Measurements from ENCODE around the gene LIF.
"Not testable (repeated sequence)": the region's sequence is repeated elsewhere in the genome, so short reads cannot be mapped to it uniquely, and the experiment has no call there.

Gene LIF

GRCh38 chr22:30217698-30218560 lies 28.6 kb downstream of the LIF start:
- H3K27ac ChIP-seq (ENCODE audit: low read depth, low read length), result no peak overlapping the region
- peaks cover 22 to 25% of the 10 kb centered on the region in 2 donors for H3K4me1 ChIP-seq (ENCODE audit: control insufficient read depth in 1 of 2, insufficient read depth in 2 of 2, low read length in 2 of 2)
- H3K9me3 ChIP-seq (ENCODE audit: control insufficient read depth in 1 of 2, low read length in 2 of 2), result no peaks in the 10 kb centered on the region

GRCh38 chr22:30216710-30217109 lies 29.8 kb downstream of the LIF start:
- no peaks in the 10 kb centered on the region for H3K27me3 ChIP-seq (ENCODE audit: control insufficient read depth in 1 of 2, insufficient read depth in 2 of 2, low read length in 2 of 2)
- H3K36me3 ChIP-seq (ENCODE audit: control insufficient read depth in 1 of 2, insufficient read depth in 2 of 2, low read length in 2 of 2), result no peaks in the 10 kb centered on the region
- no peak overlapping the region for H3K9ac ChIP-seq (ENCODE audit: low read depth in 1 of 2, low read length in 2 of 2)
- peaks cover 29 to 31% of the 10 kb centered on the region in 2 donors for H3K4me1 ChIP-seq (ENCODE audit: control insufficient read depth in 1 of 2, insufficient read depth in 2 of 2, low read length in 2 of 2)
- no peaks in the 10 kb centered on the region for H3K9me3 ChIP-seq (ENCODE audit: control insufficient read depth in 1 of 2, low read length in 2 of 2)
- H3K4me3 ChIP-seq (ENCODE audit: low read depth in 1 of 2, low read length in 2 of 2), result no peak overlapping the region
- no peak overlapping the region for H3K27ac ChIP-seq (ENCODE audit: low read depth, low read length)

More at GRCh38 chr22:30217698-30218560, 28.6 kb downstream of the LIF start:
- Histone ChIP-seq H3K4me3 (ENCODE audit: low read depth in 1 of 2, low read length in 2 of 2) (no peak overlapping the region), H3K9ac (ENCODE audit: low read depth in 1 of 2, low read length in 2 of 2) (no peak overlapping the region), H3K36me3 (ENCODE audit: control insufficient read depth in 1 of 2, insufficient read depth in 2 of 2, low read length in 2 of 2) (no peaks in the 10 kb centered on the region), H3K27me3 (ENCODE audit: control insufficient read depth in 1 of 2, insufficient read depth in 2 of 2, low read length in 2 of 2) (no peaks in the 10 kb centered on the region)

- H3K4me1 ChIP-seq (ENCODE audit: control insufficient read depth in 1 of 2, insufficient read depth in 2 of 2, low read length in 2 of 2), result peaks cover 26 to 29% of the 10 kb centered on the region in 2 donors
Observed at GRCh38 chr22:30216272-30216671, 30.3 kb downstream of the LIF start.

GRCh38 chr22:30214703-30215407 lies 31.7 kb downstream of the LIF start:
- no peak overlapping the region for H3K27ac ChIP-seq (ENCODE audit: low read depth, low read length)
- H3K9ac ChIP-seq (ENCODE audit: low read depth in 1 of 2, low read length in 2 of 2), result no peak overlapping the region
- no peaks in the 10 kb centered on the region for H3K9me3 ChIP-seq (ENCODE audit: control insufficient read depth in 1 of 2, low read length in 2 of 2)
- peaks cover 14 to 18% of the 10 kb centered on the region in 2 donors for H3K4me1 ChIP-seq (ENCODE audit: control insufficient read depth in 1 of 2, insufficient read depth in 2 of 2, low read length in 2 of 2)
- no peak overlapping the region for H3K4me3 ChIP-seq (ENCODE audit: low read depth in 1 of 2, low read length in 2 of 2)
- H3K36me3 ChIP-seq (ENCODE audit: control insufficient read depth in 1 of 2, insufficient read depth in 2 of 2, low read length in 2 of 2), result no peaks in the 10 kb centered on the region
- H3K27me3 ChIP-seq (ENCODE audit: control insufficient read depth in 1 of 2, insufficient read depth in 2 of 2, low read length in 2 of 2), result no peaks in the 10 kb centered on the region

More at GRCh38 chr22:30216272-30216671, 30.3 kb downstream of the LIF start:
- not testable (repeated sequence) for H3K27me3 ChIP-seq (ENCODE audit: control insufficient read depth in 1 of 2, insufficient read depth in 2 of 2, low read length in 2 of 2); H3K36me3 ChIP-seq (ENCODE audit: control insufficient read depth in 1 of 2, insufficient read depth in 2 of 2, low read length in 2 of 2); H3K9me3 ChIP-seq (ENCODE audit: control insufficient read depth in 1 of 2, low read length in 2 of 2); H3K27ac ChIP-seq (ENCODE audit: low read depth, low read length); H3K9ac ChIP-seq (ENCODE audit: low read depth in 1 of 2, low read length in 2 of 2); H3K4me3 ChIP-seq (ENCODE audit: low read depth in 1 of 2, low read length in 2 of 2)

- Histone ChIP-seq H3K9me3 (ENCODE audit: control insufficient read depth in 1 of 2, low read length in 2 of 2) (no peaks in the 10 kb centered on the region), H3K4me3 (ENCODE audit: low read depth in 1 of 2, low read length in 2 of 2) (peak overlapping the region in 1 of 2 donors; percentile 30), H3K4me1 (ENCODE audit: control insufficient read depth in 1 of 2, insufficient read depth in 2 of 2, low read length in 2 of 2) (peaks cover 21 to 30% of the 10 kb centered on the region in 2 donors), H3K27ac (ENCODE audit: low read depth, low read length) (no peak overlapping the region), H3K9ac (ENCODE audit: low read depth in 1 of 2, low read length in 2 of 2) (no peak overlapping the region), H3K27me3 (ENCODE audit: control insufficient read depth in 1 of 2, insufficient read depth in 2 of 2, low read length in 2 of 2) (no peaks in the 10 kb centered on the region), H3K36me3 (ENCODE audit: control insufficient read depth in 1 of 2, insufficient read depth in 2 of 2, low read length in 2 of 2) (no peaks in the 10 kb centered on the region)
Observed at GRCh38 chr22:30212996-30213441, 33.5 kb downstream of the LIF start.

GRCh38 chr22:30212363-30212995 lies 34.1 kb downstream of the LIF start:
- Histone ChIP-seq H3K9me3 (ENCODE audit: control insufficient read depth in 1 of 2, low read length in 2 of 2) (no peaks in the 10 kb centered on the region), H3K27ac (ENCODE audit: low read depth, low read length) (no peak overlapping the region), H3K4me1 (ENCODE audit: control insufficient read depth in 1 of 2, insufficient read depth in 2 of 2, low read length in 2 of 2) (peaks cover 21 to 30% of the 10 kb centered on the region in 2 donors), H3K4me3 (ENCODE audit: low read depth in 1 of 2, low read length in 2 of 2) (no peak overlapping the region), H3K27me3 (ENCODE audit: control insufficient read depth in 1 of 2, insufficient read depth in 2 of 2, low read length in 2 of 2) (no peaks in the 10 kb centered on the region), H3K9ac (ENCODE audit: low read depth in 1 of 2, low read length in 2 of 2) (no peak overlapping the region), H3K36me3 (ENCODE audit: control insufficient read depth in 1 of 2, insufficient read depth in 2 of 2, low read length in 2 of 2) (no peaks in the 10 kb centered on the region)

- no peaks in the 10 kb centered on the region for H3K27me3 ChIP-seq (ENCODE audit: control insufficient read depth in 1 of 2, insufficient read depth in 2 of 2, low read length in 2 of 2)
- no peak overlapping the region for H3K9ac ChIP-seq (ENCODE audit: low read depth in 1 of 2, low read length in 2 of 2)
- peaks cover 21 to 30% of the 10 kb centered on the region in 2 donors for H3K4me1 ChIP-seq (ENCODE audit: control insufficient read depth in 1 of 2, insufficient read depth in 2 of 2, low read length in 2 of 2)
- H3K27ac ChIP-seq (ENCODE audit: low read depth, low read length), result no peak overlapping the region
- H3K9me3 ChIP-seq (ENCODE audit: control insufficient read depth in 1 of 2, low read length in 2 of 2), result no peaks in the 10 kb centered on the region
- no peaks in the 10 kb centered on the region for H3K36me3 ChIP-seq (ENCODE audit: control insufficient read depth in 1 of 2, insufficient read depth in 2 of 2, low read length in 2 of 2)
- no peak overlapping the region for H3K4me3 ChIP-seq (ENCODE audit: low read depth in 1 of 2, low read length in 2 of 2)
Observed at GRCh38 chr22:30211124-30211820, 35.3 kb downstream of the LIF start.

GRCh38 chr22:30210235-30210909 lies 36.2 kb downstream of the LIF start:
- Histone ChIP-seq H3K27ac (ENCODE audit: low read depth, low read length) (no peak overlapping the region), H3K4me3 (ENCODE audit: low read depth in 1 of 2, low read length in 2 of 2) (no peak overlapping the region), H3K9me3 (ENCODE audit: control insufficient read depth in 1 of 2, low read length in 2 of 2) (no peaks in the 10 kb centered on the region), H3K36me3 (ENCODE audit: control insufficient read depth in 1 of 2, insufficient read depth in 2 of 2, low read length in 2 of 2) (no peaks in the 10 kb centered on the region), H3K9ac (ENCODE audit: low read depth in 1 of 2, low read length in 2 of 2) (no peak overlapping the region), H3K4me1 (ENCODE audit: control insufficient read depth in 1 of 2, insufficient read depth in 2 of 2, low read length in 2 of 2) (peaks cover 21 to 37% of the 10 kb centered on the region in 2 donors), H3K27me3 (ENCODE audit: control insufficient read depth in 1 of 2, insufficient read depth in 2 of 2, low read length in 2 of 2) (no peaks in the 10 kb centered on the region)

- no peak overlapping the region for H3K27ac ChIP-seq (ENCODE audit: low read depth, low read length)
- no peak overlapping the region for H3K4me3 ChIP-seq (ENCODE audit: low read depth in 1 of 2, low read length in 2 of 2)
- no peaks in the 10 kb centered on the region for H3K9me3 ChIP-seq (ENCODE audit: control insufficient read depth in 1 of 2, low read length in 2 of 2)
- H3K27me3 ChIP-seq (ENCODE audit: control insufficient read depth in 1 of 2, insufficient read depth in 2 of 2, low read length in 2 of 2), result no peaks in the 10 kb centered on the region
- no peaks in the 10 kb centered on the region for H3K36me3 ChIP-seq (ENCODE audit: control insufficient read depth in 1 of 2, insufficient read depth in 2 of 2, low read length in 2 of 2)
- no peak overlapping the region for H3K9ac ChIP-seq (ENCODE audit: low read depth in 1 of 2, low read length in 2 of 2)
- H3K4me1 ChIP-seq (ENCODE audit: control insufficient read depth in 1 of 2, insufficient read depth in 2 of 2, low read length in 2 of 2), result peaks cover 23 to 44% of the 10 kb centered on the region in 2 donors
Observed at GRCh38 chr22:30209642-30210041, 36.9 kb downstream of the LIF start.

All from duodenal mucosa (tissue), 2 donors.